Cardiac ventricle fibroblast (primary cell): Measurements from ENCODE around the gene CTDSPL. TPM values are rescaled to one million over a fixed set of nuclear protein-coding genes. Genes with fewer than 3 reads are reported as not detected.

ENCODE experiments used
- total RNA-seq: library from RNA; depleted of rRNA; stranded (reverse); fragments of >200 nt; gene quantifications from 2 replicates; pipeline ENCODE4 v1.2.3, GENCODE V29; 2015

Gene CTDSPL
- 21.8 and 23.3 TPM in 2 replicates for total RNA-seq

GRCh38 chr3:37861620-37862041 is at the start of gene CTDSPL:
CTDSPL (plus strand) TSS chr3:37861880; CDS start chr3:37862200, 320 bp downstream.

GRCh38 chr3:37990527-37990926 is 128.8 kb downstream of the CTDSPL start, which contains the start of gene VILL:
VILL (plus strand) TSS chr3:37990786; CDS start chr3:37993673, 2,887 bp downstream.

GRCh38 chr3:38029400-38030125 is 167.9 kb downstream of the CTDSPL start, which contains the start of gene PLCD1:
PLCD1 (minus strand) TSS chr3:38029642; CDS start chr3:38029539, 103 bp downstream.

Other genes starting within 250 kb of the CTDSPL start
- 7.2 and 12.9 TPM in 2 replicates for gene VILL, start 128.9 kb downstream of the CTDSPL start, total RNA-seq
- 26.6 and 33.5 TPM in 2 replicates for gene PLCD1, start 167.8 kb downstream of the CTDSPL start, total RNA-seq
- 0.05 and 0.12 TPM in 2 replicates for gene DLEC1, start 177.3 kb downstream of the CTDSPL start, total RNA-seq